HG02798 (cell line): ENCODE results near the gene PNPO.
A peak's percentile ranks its signal among the peaks of the same experiment; 100 is the strongest.
"Not testable (repeated sequence)": the region's sequence is repeated elsewhere in the genome, so short reads cannot be mapped to it uniquely, and the experiment has no call there.

ENCODE experiments used
- ATAC-seq: cut with Tn5 transposase; IDR thresholded peaks from one replicate; pipeline ENCODE4 v1.9.1; 2021; ENCODE audit warnings: mild to moderate bottlenecking; ENCODE audit not compliant: unreplicated experiment, poor library complexity

The PNPO gene

GRCh38 chr17:47970725-47971499 lies 29.5 kb downstream of the PNPO start, which contains the start of gene CDK5RAP3:
TSS of gene CDK5RAP3 (plus strand) at chr17:47971113. CDS start at chr17:47971147, 34 bp downstream.
- peak; percentile 98 for ATAC-seq

- ATAC-seq: no peak
These were observed 32.2 kb downstream of the PNPO start for GRCh38 chr17:47973541-47973940.

DNA sequence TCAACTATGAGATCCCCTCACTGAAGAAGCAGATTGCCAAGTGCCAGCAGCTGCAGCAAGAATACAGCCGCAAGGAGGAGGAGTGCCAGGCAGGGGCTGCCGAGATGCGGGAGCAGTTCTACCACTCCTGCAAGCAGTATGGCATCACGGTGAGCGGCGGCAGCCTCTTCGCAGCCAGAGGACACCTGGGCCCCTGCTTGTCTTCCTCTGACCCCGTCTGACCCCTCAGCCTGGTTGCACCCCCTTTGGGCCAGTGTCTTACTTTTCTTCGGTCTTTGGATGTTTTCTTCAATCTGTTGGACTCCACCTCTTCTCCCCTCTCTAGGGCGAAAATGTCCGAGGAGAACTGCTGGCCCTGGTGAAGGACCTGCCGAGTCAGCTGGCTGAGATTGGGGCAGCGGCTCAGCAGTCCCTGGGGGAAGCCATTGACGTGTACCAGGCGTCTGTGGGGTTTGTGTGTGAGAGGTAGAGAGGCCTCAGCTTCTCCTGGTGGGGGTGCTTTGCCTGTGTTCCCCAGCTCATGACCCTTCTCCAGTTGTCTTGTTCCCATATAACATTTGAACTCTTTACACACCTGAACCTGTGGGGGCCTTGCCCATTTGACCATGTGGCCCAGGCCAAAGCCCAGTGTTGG lies 33.9 kb downstream of the PNPO start:
- ATAC-seq: no peak

DNA sequence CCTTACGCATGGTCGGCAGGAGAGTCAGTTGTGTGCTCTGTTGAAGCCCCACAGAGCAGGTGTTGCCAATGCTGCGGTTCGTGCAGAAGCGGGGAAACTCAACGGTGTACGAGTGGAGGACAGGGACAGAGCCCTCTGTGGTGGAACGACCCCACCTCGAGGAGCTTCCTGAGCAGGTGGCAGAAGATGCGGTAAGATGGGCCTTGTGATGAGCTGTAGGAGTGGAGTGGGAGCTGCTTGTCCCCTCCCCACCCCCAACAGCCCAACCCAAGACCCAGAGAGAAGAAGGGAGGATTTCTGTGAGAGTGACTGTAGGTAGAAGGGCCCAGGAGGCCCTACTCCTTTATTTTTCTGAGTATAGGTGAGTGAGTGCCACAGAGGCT lies 34.4 kb downstream of the PNPO start:
- ATAC-seq: no peak

- no peak for ATAC-seq
These were observed 37.0 kb downstream of the PNPO start for GRCh38 chr17:47978324-47978723.

- ATAC-seq: no peak
These were observed 39.2 kb downstream of the PNPO start for GRCh38 chr17:47980541-47980940.

DNA sequence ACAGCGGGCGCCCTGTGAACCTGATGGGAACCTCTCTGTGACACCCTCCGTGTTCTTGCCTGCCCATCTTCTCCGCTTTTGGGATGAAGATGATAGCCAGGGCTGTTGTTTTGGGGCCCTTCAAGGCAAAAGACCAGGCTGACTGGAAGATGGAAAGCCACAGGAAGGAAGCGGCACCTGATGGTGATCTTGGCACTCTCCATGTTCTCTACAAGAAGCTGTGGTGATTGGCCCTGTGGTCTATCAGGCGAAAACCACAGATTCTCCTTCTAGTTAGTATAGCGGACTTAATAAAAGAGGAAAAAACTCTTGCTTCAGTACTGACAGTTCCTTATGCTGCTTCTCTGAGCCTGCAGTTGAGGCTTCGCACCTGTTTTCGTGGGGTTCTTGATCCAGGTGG lies 40.1 kb downstream of the PNPO start:
- ATAC-seq: no peak

GRCh38 chr17:47982091-47982617 lies 40.8 kb downstream of the PNPO start:
- ATAC-seq: no peak

DNA sequence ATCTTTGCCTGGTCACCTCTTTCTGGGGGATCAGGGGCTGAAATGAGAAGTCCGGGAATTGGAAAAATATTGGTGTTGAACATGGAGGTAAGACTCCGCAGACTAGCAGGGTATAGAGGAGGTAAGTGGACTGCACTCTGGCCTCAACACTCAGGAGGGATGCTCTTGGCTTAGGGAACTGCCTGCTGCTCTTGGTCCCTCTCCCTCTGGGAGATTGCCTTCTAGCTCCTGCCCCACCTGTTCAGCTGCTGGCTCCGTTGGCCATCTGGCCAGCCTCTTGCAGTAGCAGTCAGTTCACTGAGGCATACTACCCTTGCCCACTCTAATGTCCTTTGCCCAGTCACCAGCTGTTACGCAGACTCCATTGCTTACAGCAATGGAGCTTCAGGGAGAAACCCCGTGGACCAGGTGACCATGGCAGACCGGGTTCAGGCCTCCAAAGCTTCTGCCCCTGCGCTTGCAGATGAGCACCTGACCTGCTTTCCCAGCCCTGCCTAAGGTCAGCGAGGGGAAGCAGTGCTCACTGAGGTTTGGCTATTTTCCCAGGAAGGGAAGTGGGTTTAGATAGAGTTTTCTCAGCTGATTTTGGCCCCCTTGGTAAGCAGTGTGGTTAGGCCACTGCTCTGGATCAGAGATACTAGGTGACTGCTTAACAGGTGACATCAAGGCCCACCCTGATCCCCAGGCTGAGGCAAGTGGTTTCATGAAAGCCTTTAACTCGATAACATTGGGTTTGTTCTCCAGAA lies 41.4 kb downstream of the PNPO start:
- ATAC-seq: no peak

DNA sequence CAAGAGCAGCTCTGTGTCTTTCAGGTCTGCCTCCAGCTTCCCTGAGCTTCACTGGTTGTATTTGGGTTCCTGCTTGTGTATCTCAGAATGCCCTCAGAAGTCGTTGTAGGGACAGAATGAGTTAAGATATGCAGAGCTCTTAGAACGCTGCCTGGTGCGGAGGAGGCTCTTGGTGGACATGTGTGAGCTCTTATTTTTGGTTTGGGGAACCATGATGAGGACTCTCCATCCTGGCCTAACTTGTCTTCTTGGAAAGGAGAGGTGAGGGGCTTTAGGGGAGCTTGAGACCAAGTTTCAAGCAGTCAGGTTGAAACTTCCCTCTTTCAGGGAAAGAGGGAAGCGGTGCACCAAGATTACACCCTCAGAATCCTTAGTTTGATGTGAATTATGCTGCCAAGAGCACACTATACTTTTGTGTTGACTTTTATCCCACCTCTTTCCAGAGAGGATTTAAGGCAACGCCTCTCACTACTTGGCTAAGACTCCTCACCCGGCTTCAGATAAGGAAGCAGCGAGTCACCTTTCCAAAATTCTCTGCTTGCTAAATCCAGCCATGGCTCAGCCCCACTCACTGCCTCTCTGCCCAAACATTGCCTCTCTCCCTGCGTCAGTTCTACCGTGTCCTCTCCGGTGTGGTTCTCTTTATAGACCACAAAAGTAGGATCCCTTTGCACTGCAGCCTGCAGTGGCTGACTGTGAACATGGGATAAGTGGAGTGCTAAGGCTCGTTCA lies 42.3 kb downstream of the PNPO start:
- ATAC-seq: no peak

GRCh38 chr17:47986520-47986919 lies 45.1 kb downstream of the PNPO start:
- no peak for ATAC-seq

GRCh38 chr17:47987240-47987835 lies 46.0 kb downstream of the PNPO start:
- no peak for ATAC-seq

- ATAC-seq: not testable (repeated sequence)
These were observed 47.1 kb downstream of the PNPO start for GRCh38 chr17:47988445-47988844.

DNA sequence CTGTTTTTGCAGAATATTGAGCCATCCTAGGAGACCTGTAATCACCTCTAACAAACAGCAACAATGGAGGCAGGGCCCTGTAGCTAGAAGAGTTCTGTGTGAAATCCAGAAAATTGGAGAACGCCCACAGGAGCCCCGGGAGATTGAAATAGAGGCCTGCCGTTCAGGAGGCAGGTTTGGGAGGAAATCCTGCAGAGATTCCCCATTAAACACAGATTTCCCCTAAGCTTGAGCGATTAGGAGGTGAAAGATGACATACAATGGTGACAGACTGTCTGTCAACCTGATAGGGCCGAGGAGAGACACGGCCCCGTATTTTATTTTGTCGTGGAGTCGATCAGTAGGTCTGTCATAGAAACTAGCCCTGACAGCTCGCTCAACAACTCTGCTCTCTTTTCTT lies 47.8 kb downstream of the PNPO start:
- no peak for ATAC-seq

GRCh38 chr17:47989700-47990099 lies 48.3 kb downstream of the PNPO start:
- no peak for ATAC-seq

DNA sequence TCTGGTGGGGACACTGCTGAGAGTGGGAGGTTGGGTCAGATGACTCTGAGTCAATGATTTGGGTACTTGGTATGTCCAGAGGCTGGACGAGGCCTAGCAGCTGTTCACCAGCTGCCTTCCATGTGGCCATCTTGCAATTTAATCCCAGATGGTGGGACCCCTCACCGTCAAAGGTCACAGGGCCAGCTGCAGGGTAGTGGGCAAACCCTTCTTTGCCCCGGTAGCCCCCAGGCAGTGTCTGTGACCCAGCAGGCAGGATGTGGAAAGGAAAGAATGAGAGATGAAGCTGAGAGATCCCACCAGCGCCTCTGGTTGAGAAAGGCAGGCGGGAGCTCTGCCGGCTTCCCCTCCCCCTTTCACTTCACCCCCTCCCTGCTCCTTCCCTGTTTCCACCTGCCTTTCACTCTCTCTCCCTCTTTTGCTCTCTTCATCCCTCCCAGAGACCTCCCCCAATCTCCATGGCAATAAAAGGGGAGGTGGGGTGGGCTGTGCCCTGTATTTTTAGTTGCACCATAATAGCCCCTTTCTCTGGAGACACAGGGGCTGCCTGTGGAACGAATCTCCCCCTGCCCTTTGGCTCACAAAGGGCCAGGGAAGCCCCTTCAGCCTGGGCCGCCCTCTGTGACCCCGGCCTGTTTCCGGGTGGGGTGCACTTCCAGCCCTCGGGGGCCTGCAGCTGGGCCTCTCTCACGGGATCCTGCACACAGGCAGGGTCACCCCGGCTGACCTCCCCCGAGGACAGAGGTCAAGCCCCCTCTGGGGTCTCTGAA lies 49.8 kb downstream of the PNPO start:
- no peak for ATAC-seq

DNA sequence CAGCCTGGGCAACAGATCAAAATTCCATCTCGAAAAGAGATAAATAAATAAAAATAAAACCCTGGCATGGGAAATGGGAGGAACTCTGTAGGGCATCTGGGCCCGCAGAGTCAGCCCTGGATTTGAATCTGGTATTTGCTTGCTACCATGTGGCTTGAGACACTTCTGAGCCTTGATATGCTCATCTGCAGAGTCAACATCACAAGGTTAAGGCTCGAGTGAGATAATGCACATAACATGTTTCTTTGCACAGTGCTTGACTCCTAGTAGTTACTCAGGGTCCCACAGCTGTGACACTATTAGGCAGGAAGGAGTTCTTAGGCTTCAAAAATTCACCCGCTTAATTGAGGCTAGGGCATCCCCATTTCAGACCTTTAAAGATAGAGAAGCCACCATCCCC lies 50.8 kb downstream of the PNPO start:
- ATAC-seq: no peak

DNA sequence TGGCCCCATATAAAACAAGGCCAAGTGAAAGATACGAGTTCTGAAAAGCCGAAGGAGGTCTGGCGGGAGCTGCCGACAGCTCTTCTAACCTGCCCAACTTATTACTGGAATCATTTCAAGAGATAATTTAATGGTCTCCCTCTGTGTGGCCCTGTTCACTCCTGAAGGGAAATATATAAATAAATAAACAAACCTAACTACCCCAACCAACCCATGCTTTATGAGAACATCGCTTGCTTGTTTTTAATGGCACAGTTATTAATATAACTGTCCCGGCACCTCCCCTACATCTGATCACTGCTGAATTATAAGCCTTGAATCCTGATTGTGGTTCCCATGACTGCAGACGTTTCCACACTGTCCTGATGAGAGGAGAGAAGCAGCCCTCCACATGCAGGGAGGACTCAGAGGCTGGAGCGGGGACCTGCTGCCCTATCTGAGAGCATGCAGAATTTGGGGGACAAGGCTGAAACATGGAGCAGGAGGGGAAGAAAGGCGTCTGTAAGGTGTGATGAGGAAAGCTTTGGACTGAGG lies 51.7 kb downstream of the PNPO start:
- no peak for ATAC-seq

DNA sequence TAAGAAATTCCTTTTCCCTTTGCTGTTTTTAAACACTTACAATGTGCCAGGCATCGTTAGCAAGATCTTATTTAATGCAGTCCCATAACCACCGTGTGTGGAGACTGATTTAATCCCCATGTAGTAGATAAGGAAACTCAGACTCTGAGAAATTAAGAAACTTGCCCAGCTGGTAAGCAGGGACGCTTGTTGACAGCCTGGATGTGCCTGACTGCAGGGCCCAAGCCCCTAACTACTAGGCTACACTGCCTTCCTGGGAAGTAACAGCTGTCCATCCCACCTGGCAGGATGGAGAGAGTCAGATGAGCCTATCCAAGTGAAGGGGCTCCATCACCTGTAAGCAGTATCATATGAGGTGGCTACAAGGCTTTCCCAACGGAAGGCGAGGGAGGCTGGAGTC lies 52.6 kb downstream of the PNPO start:
- no peak for ATAC-seq
